A549 (cell line): ENCODE data around the gene TCP1.

Source experiments
- CTCF ChIP-seq: fragments of >200 bp; sonication (Bioruptor Twin); formaldehyde crosslinking; IDR thresholded peaks from 3 replicates; pipeline ENCODE4 v1.5.1; 2016
- ELK1 ChIP-seq: fragments of 150-350 bp; IDR thresholded peaks from 2 replicates; pipeline ENCODE4 v1.6.1; 2014; ENCODE audit warnings: low read depth, mild to moderate bottlenecking, low read length
- EP300 ChIP-seq, 2 experiments: fragments of >200 bp; sonication (Bioruptor Twin); formaldehyde crosslinking; IDR thresholded peaks; 2 replicates in 1 of 2; 3 replicates in 1 of 2; pipeline ENCODE4 v1.6.1; 2016 to 2017
- ESRRA ChIP-seq: fragments of 150-350 bp; IDR thresholded peaks from 2 replicates; pipeline ENCODE4 v1.6.1; 2014; ENCODE audit warnings: mild to moderate bottlenecking, low read length, borderline replicate concordance
- KDM1A ChIP-seq: fragments of 200-600 bp; sonication (generic); IDR thresholded peaks from 2 replicates; pipeline ENCODE4 v1.6.1; 2016; ENCODE audit warnings: low read depth, mild to moderate bottlenecking
- MYC ChIP-seq: IDR thresholded peaks from 2 replicates; pipeline ENCODE4 v1.6.1; 2012; ENCODE audit warnings: mild to moderate bottlenecking, inconsistent platforms, low read length, improper control_type of control experiment, borderline replicate concordance
- POLR2A ChIP-seq: IDR thresholded peaks from 2 replicates; pipeline ENCODE4 v1.6.1; 2012; ENCODE audit warnings: mild to moderate bottlenecking, low read length
- RCOR1 ChIP-seq: fragments of 150-350 bp; IDR thresholded peaks from 2 replicates; pipeline ENCODE4 v1.6.1; 2014; ENCODE audit warnings: antibody characterized with exemption, low read length, low read depth
- REST ChIP-seq: fragments of 200-600 bp; sonication (generic); IDR thresholded peaks from 2 replicates; pipeline ENCODE4 v1.6.1; 2016; ENCODE audit warnings: antibody characterized with exemption, mild to moderate bottlenecking, moderate library complexity
- SMC3 ChIP-seq: fragments of >200 bp; sonication (Bioruptor Twin); formaldehyde crosslinking; IDR thresholded peaks from 3 replicates; pipeline ENCODE4 v1.6.1; 2018; ENCODE audit warnings: inconsistent platforms

- no peak for TF ChIP-seq CTCF
- TF ChIP-seq RCOR1, result no peak
- no peak for TF ChIP-seq REST
- no peak for TF ChIP-seq POLR2A
- no peak for TF ChIP-seq ELK1
- TF ChIP-seq MYC, result no peak
- no peak for TF ChIP-seq KDM1A
- TF ChIP-seq SMC3, result no peak
- TF ChIP-seq EP300 (IDR thresholded peaks at IDR 0.05), result no peak
- TF ChIP-seq ESRRA, result no peak
Measured at GRCh38 chr6:159758031-159759001, 31.1 kb downstream of the TCP1 start.
